MCF 10A (cell line): ENCODE results near the gene NRL. TPM values are rescaled to one million over a fixed set of nuclear protein-coding genes. Genes with fewer than 3 reads are reported as not detected.
A peak's percentile ranks its signal among the peaks of the same experiment; 100 is the strongest.

Source experiments
- BruUV-seq: library from RNA; stranded (reverse); fragments of 400-500 nt; replicated peaks from 2 replicates; lab custom pipeline; 2021; lab: Mats Ljungman, UMichigan
- CTCF ChIA-PET: fragments of 300-600 bp; sonication (Branson Sonifier 250); formaldehyde crosslinking; extraction: SDS; loops from one replicate; lab custom pipeline; 2021; ENCODE audit warnings: antibody characterized with exemption, inconsistent platforms; lab: Yijun Ruan, JAX
- POLR2A ChIA-PET: fragments of 300-600, 350-650 bp; sonication (Branson Sonifier 250); formaldehyde crosslinking; extraction: SDS; loops from one replicate; lab custom pipeline; 2020; ENCODE audit warnings: antibody characterized with exemption, inconsistent platforms; lab: Yijun Ruan, JAX
- DNase-seq: peaks from one replicate; pipeline ENCODE4 v3.0.0-alpha.2; 2018; ENCODE audit not compliant: unreplicated experiment
- H3K27ac Mint-ChIP-seq: one replicate; pipeline ENCODE4 v1.8.0; 2022; ENCODE audit warnings: mild to moderate bottlenecking, low read depth, mixed read lengths; ENCODE audit not compliant: unreplicated experiment
- H3K27me3 Mint-ChIP-seq: one replicate; pipeline ENCODE4 v1.8.0; 2022; ENCODE audit warnings: mixed read lengths; ENCODE audit not compliant: insufficient read depth, unreplicated experiment
- H3K36me3 Mint-ChIP-seq: one replicate; pipeline ENCODE4 v1.8.0; 2022; ENCODE audit warnings: mild to moderate bottlenecking, moderate library complexity, mixed read lengths; ENCODE audit not compliant: insufficient read depth, unreplicated experiment
- H3K4me1 Mint-ChIP-seq: one replicate; pipeline ENCODE4 v1.8.0; 2022; ENCODE audit warnings: mixed read lengths; ENCODE audit not compliant: insufficient read depth, unreplicated experiment
- H3K4me3 Mint-ChIP-seq: one replicate; pipeline ENCODE4 v1.8.0; 2022; ENCODE audit warnings: mild to moderate bottlenecking, moderate library complexity, mixed read lengths; ENCODE audit not compliant: unreplicated experiment
- H3K9me3 Mint-ChIP-seq: one replicate; pipeline ENCODE4 v1.8.0; 2022; ENCODE audit warnings: mixed read lengths; ENCODE audit not compliant: unreplicated experiment
- CTCF ChIP-seq: fragments of 200-600 bp; IDR thresholded peaks from one replicate; pipeline ENCODE4 v1.8.0; 2022; ENCODE audit warnings: antibody characterized with exemption, mild to moderate bottlenecking; ENCODE audit not compliant: unreplicated experiment
- intact Hi-C: fragments of 100-400 bp; cut with micrococcal nuclease; formaldehyde crosslinking; loops from 2 replicates; pipeline ENCODE4 v1.14.1; 2022
- total RNA-seq: library from RNA; stranded (reverse); gene quantifications from 2 replicates; pipeline ENCODE4 v1.2.3, GENCODE V29; 2022

Gene NRL
- total RNA-seq, 1 experiment from 2014 or later, result 2.1 TPM

GRCh38 chr14:24127673-24128072 is 12.9 kb upstream of the NRL start:
- POLR2A ChIA-PET, result interaction anchor here (0.7 to 5.4 kb wide), 3 partner anchors 8 to 88 kb away, joined by 3 to 40 read pairs (median 19); partner anchors contain the start of genes DCAF11, MDP1, NRL and PSME1
- Mint-ChIP-seq H3K27ac (no peak overlapping the region), H3K27me3 (no peaks in the 10 kb centered on the region), H3K9me3 (no peaks in the 10 kb centered on the region), H3K4me3 (no peak overlapping the region), H3K36me3 (peaks cover 5% of the 10 kb centered on the region), H3K4me1 (peaks cover 11% of the 10 kb centered on the region)
- CTCF ChIA-PET, result interaction anchor here (0.7 to 1.2 kb wide), 2 partner anchors 17 to 181 kb away, joined by 3 read pairs; partner anchors contain the start of gene CIDEB
- no peak for TF ChIP-seq CTCF
- intact Hi-C loops, result no loop called here
- no peak for DNase-seq
- no TSS peak for BruUV-seq

- intact Hi-C loops, result no loop called here
- no peaks in the 10 kb centered on the region for H3K27me3 Mint-ChIP-seq
- peaks cover 10% of the 10 kb centered on the region for H3K36me3 Mint-ChIP-seq
- BruUV-seq, result no TSS peak
- TF ChIP-seq CTCF, result no peak
- DNase-seq, result no peak
- no peak overlapping the region for H3K27ac Mint-ChIP-seq
- peaks cover 4% of the 10 kb centered on the region for H3K4me1 Mint-ChIP-seq
- no peaks in the 10 kb centered on the region for H3K9me3 Mint-ChIP-seq
- H3K4me3 Mint-ChIP-seq, result no peak overlapping the region
- CTCF ChIA-PET, result interaction anchor here (0.9 to 1.2 kb wide), 2 partner anchors 27 to 181 kb away, joined by 3 read pairs; partner anchors contain the start of gene CIDEB
- POLR2A ChIA-PET, result interaction anchor here (4.7 to 5.4 kb wide), 2 partner anchors 9 to 11 kb away, joined by 19 to 40 read pairs; partner anchors contain the start of genes DCAF11, NRL and PSME1
These were observed 12.2 kb upstream of the NRL start for GRCh38 chr14:24126939-24127338.

DNA sequence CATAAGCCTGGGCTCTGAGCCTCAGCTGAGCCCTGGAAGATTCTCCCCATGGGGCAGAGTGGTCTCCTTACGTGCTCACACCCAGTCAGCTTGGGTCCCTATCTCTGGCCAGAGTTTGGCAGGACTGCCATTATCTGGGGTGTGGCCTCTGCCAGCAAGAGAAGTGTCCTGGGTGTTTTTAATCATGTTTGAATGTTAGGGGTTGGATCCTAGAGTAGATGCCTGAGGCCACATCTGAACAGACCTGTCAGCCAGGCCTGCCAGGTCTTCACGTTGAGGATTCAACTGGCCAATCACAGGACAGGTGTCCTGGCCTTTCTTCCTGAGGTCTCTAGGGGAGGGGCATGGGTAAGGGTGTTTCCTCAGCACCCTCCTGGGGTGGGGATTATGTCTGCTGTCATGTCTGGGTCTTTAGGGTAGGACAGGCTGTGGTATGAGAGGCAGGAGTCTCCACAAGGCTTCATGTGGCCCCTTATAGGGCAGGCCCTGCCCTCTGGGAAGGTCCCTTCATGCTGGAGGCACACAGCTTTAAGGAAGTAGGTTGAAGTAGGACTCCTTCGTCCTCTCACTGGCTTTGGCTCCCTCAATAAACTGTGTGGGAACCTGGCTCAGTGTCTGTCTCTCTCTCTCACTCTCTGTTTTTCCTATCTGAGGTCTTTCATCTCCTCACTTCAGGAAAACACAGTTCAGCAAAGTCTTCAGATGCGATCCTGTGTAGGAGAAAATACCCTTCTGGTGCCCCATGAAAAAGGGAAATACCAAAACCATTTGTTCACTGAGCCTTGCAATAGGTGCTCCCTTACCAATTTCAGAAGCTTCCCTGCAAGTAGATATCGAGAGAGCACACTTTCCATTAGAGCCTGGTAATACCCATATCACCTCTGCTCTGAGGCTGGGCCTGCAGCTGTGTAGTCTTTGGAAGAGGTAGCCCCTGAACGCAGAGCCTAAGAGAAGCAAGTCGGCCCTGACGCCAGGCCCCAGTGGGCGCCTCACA is 9.0 kb upstream of the NRL start:
- POLR2A ChIA-PET, result interaction anchor here (1.6 to 5.4 kb wide), 3 partner anchors 8 to 18 kb away, joined by 8 to 40 read pairs (median 19); partner anchors contain the start of genes DCAF11, EMC9, NRL and PSME1
- TF ChIP-seq CTCF, result no peak
- no peak overlapping the region for H3K4me3 Mint-ChIP-seq
- H3K4me1 Mint-ChIP-seq, result no peaks in the 10 kb centered on the region
- CTCF ChIA-PET, result interaction anchor here (0.5 to 1.2 kb wide), 3 partner anchors 9 to 745 kb away, joined by 3 to 6 read pairs (median 4); partner anchors contain the start of genes DCAF11 and NRL
- H3K9me3 Mint-ChIP-seq, result no peaks in the 10 kb centered on the region
- H3K27me3 Mint-ChIP-seq, result no peaks in the 10 kb centered on the region
- no peak for DNase-seq
- intact Hi-C loops, result no loop called here
- TSS peak; percentile 39 for BruUV-seq
- no peak overlapping the region for H3K27ac Mint-ChIP-seq
- peaks cover 41% of the 10 kb centered on the region for H3K36me3 Mint-ChIP-seq

GRCh38 chr14:24122898-24123297 is 8.1 kb upstream of the NRL start:
- peaks cover 49% of the 10 kb centered on the region for H3K36me3 Mint-ChIP-seq
- H3K27ac Mint-ChIP-seq, result no peak overlapping the region
- intact Hi-C loops, result no loop called here
- DNase-seq, result no peak
- CTCF ChIA-PET, result interaction anchor here (0.5 kb wide), 1 partner anchor 744 kb away, joined by 4 read pairs; no protein-coding TSS in a partner anchor
- BruUV-seq, result no TSS peak
- TF ChIP-seq CTCF, result no peak
- POLR2A ChIA-PET, result interaction anchor here (1.6 to 4.7 kb wide), 2 partner anchors 13 to 18 kb away, joined by 8 to 19 read pairs; partner anchors contain the start of genes EMC9 and PSME1
- no peaks in the 10 kb centered on the region for H3K4me1 Mint-ChIP-seq
- no peaks in the 10 kb centered on the region for H3K9me3 Mint-ChIP-seq
- no peaks in the 10 kb centered on the region for H3K27me3 Mint-ChIP-seq
- H3K4me3 Mint-ChIP-seq, result no peak overlapping the region
